Adrenal gland (tissue), 12 donors: ENCODE results near the gene AQP2. TPM values are rescaled to one million over a fixed set of nuclear protein-coding genes. Genes with fewer than 3 reads are reported as not detected.

Source experiments
- DNase-seq, 7 donors: peaks; one replicate each; pipeline ENCODE4 v3.0.0-alpha.2; 2019 to 2020
- H3K27ac ChIP-seq, 5 donors: fragments of 200-600 bp; sonication (generic) in 4 of 5; 1 replicate in 3 of 5; 2 replicates in 2 of 5; pipeline versions ENCODE4 v1.5.1 to v1.8.0; 2016 to 2020; ENCODE audit warnings: mild to moderate bottlenecking in 1 of 5
- H3K27me3 ChIP-seq: fragments of 200-600 bp; 2 replicates; pipeline ENCODE4 v1.8.0; 2021
- H3K36me3 ChIP-seq, 2 donors: fragments of 200-600 bp; replicated peaks in 1 of 2; 1 replicate in 1 of 2; 2 replicates in 1 of 2; pipeline versions ENCODE4 v1.5.1 to v1.8.0; 2018 to 2022
- H3K4me1 ChIP-seq, 2 donors: fragments of 200-600 bp; replicated peaks in 1 of 2; 1 replicate in 1 of 2; 2 replicates in 1 of 2; pipeline versions ENCODE4 v1.5.1 to v1.8.0; 2018 to 2021
- H3K4me3 ChIP-seq, 4 donors: fragments of 200-600 bp; sonication (generic) in 3 of 4; one replicate each; pipeline ENCODE4 v1.5.1; 2016 to 2018
- H3K9me3 ChIP-seq, 3 donors: fragments of 200-600 bp; sonication (generic) in 1 of 3; replicated peaks in 1 of 3; 1 replicate in 2 of 3; 2 replicates in 1 of 3; pipeline versions ENCODE4 v1.5.1 to v1.8.0; 2016 to 2021
- POLR2A ChIP-seq, 2 donors: fragments of 450-650 bp; IDR thresholded peaks; one replicate each; pipeline ENCODE4 v1.6.1; 2017; ENCODE audit warnings: antibody characterized with exemption in 2 of 2, mild to moderate bottlenecking in 2 of 2, moderate library complexity in 1 of 2
- WGBS, 4 donors: extraction: QIAGEN DNeasy Blood & Tissue Kit in 2 of 4; methylation state at CpG; one replicate each; pipeline versions ENCODE4 v1.1.5 to v1.1.7; 2013 to 2017; 5-methylcytosine and 5-hydroxymethylcytosine counted together
- intact Hi-C, 2 donors: fragments of 100-400 bp; cut with DNase I; formaldehyde crosslinking; loops; one replicate each; pipeline versions ENCODE4 v1.14.1 to v1.15.0; 2022 to 2023
- polyA plus RNA-seq, 3 donors: library from polyadenylated mRNA; stranded (reverse); fragments of 200-250 nt in 2 of 3; fragments of 350-450 nt in 1 of 3; fragmentation: Illumina TruSeq in 1 of 3; extraction: RNeasy Lipid Tissue Mini Kit (QIAGEN cat#74804) in 1 of 3; gene quantifications; one replicate each; pipeline ENCODE4 v1.2.3, GENCODE V29; 2013 to 2014
- total RNA-seq, 9 donors: library from RNA; depleted of rRNA in 4 of 9; stranded (reverse); fragments of >200 nt in 4 of 9; fragments of 120-200 nt in 1 of 9; fragmentation: NEBNext Ultra II Directional in 1 of 9; extraction: Animal tissue kit (Norgen Biotek cat#: 25700) in 1 of 9; gene quantifications; one replicate each; pipeline versions ENCODE4 v1.1.0 to v1.2.4, GENCODE V29; 2013 to 2023
- TF ChIP-seq, protein P1 (sequence below), 6 experiments: fragments of 450-650 bp in 4 of 6; fragments of 200-600 bp in 2 of 6; sonication (generic) in 1 of 6; IDR thresholded peaks; 1 replicate in 5 of 6; 2 replicates in 1 of 6; pipeline versions ENCODE4 v1.5.1 to v1.8.0; 2016 to 2021; ENCODE audit warnings: antibody characterized with exemption in 6 of 6, mild to moderate bottlenecking in 2 of 6, moderate library complexity in 1 of 6
- donor health status: healthy with polysubstance abuse.
- donor health status: Bipolar disorder and iron deficiency.
- donor health status: DM: yes; HTN: yes; CAD: no.
- donor health status: DM: no; HTN: no; CAD: no.
- donor health status: DM: no; HTN: no; CAD: no.
- donor health status: DM: yes; HTN: yes; CAD: no.

The AQP2 gene
- total and polyA plus RNA-seq, 12 donors = 0.10 to 81.0 (median 2.4) TPM; not detected in 1

DNA sequence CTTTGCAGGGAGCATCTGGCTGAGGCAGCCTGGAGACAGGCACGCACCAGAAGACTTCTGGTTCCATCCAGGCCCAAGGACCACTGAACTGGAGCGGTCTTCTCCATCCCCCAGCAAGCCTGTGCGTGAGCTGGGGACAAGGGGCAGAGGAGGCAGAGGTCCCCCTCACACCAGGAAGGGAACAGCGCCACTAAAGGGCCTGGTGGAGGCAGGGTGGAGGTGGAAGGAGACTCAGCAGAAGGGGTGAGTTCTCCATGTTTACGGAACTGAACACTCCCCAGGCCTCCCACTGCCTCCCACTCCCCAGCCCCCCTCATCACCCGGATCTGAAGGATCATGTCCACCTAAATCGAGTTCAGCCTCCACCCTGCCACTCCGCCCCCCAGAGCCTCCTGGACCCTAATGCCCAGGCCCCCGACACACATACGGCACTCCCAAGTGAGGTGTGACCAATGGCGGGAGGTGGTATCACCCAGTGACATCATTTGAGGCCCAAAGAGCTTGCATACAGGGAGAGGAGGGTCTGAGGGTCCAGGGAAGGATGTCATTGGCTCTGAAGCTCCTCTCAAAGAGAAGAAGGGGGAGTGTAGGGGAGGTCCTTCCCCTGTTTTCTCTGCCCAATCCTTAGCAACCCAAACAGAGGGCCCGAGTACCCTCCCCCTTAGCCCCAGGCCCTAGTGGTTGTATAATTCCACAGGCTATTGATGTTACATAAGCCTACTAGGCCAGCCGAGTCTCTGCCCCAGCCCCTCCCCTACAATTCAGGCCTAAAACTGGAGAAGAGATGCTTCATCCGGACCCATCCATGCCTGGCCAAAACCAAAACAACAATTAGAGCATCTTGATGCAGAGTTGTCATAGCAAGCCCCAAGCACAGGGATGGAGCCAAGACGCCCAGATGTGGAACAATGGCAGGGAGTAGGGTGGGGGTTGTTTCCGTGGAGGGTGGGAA lies 47.9 kb upstream of the AQP2 start:
- WGBS, 4 donors = 80 to 86% (median 83%) methylated on average over 11 to 16 of the region's 16 CpGs
- peak in 1 of 7 donors; percentile 89 for DNase-seq
- Histone ChIP-seq H3K4me1 (peaks cover 4 to 18% of the 10 kb centered on the region in 2 donors), H3K27me3 (no peaks in the 10 kb centered on the region), H3K9me3 (no peaks in the 10 kb centered on the region), H3K4me3 (no peak overlapping the region), H3K27ac (peak overlapping the region in 2 of 5 donors; percentile 74 to 78), H3K36me3 (no peaks in the 10 kb centered on the region)
- intact Hi-C loops = no loop called here
- TF ChIP-seq, protein P1, sequence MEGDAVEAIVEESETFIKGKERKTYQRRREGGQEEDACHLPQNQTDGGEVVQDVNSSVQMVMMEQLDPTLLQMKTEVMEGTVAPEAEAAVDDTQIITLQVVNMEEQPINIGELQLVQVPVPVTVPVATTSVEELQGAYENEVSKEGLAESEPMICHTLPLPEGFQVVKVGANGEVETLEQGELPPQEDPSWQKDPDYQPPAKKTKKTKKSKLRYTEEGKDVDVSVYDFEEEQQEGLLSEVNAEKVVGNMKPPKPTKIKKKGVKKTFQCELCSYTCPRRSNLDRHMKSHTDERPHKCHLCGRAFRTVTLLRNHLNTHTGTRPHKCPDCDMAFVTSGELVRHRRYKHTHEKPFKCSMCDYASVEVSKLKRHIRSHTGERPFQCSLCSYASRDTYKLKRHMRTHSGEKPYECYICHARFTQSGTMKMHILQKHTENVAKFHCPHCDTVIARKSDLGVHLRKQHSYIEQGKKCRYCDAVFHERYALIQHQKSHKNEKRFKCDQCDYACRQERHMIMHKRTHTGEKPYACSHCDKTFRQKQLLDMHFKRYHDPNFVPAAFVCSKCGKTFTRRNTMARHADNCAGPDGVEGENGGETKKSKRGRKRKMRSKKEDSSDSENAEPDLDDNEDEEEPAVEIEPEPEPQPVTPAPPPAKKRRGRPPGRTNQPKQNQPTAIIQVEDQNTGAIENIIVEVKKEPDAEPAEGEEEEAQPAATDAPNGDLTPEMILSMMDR (IDR thresholded peaks at IDR 0.05) = no peak
- no peak for TF ChIP-seq POLR2A (IDR thresholded peaks at IDR 0.05)

DNA sequence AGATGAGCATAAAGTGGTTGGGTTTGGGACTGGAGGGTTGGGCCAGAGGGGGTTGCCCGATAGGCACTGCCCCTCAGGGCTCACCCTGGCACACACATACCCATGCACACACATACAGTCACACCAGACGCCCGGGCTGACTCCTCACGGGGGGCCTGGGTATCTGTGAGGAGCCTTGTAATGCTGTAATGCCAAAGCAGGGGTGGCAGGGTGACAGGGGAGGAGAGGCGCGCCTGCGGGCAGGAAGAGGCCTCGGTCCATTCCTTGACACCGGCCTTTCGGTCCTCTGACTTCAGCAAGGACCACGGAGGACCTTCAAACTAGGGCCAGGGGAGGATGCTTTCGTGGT lies 47.2 kb upstream of the AQP2 start:
- no peaks in the 10 kb centered on the region for H3K27me3 ChIP-seq
- WGBS, 4 donors = 62 to 100% (median 67%) methylated on average over 1 to 12 of the region's 12 CpGs
- H3K4me3 ChIP-seq = peak overlapping the region in 1 of 4 donors; percentile 39
- DNase-seq = no peak
- H3K36me3 ChIP-seq = no peaks in the 10 kb centered on the region
- peak overlapping the region in 2 of 5 donors; percentile 74 to 78 for H3K27ac ChIP-seq
- intact Hi-C loops = no loop called here
- H3K4me1 ChIP-seq = peaks cover 4 to 18% of the 10 kb centered on the region in 2 donors
- TF ChIP-seq, protein P1 (IDR thresholded peaks at IDR 0.05) = no peak
- H3K9me3 ChIP-seq = no peaks in the 10 kb centered on the region

DNA sequence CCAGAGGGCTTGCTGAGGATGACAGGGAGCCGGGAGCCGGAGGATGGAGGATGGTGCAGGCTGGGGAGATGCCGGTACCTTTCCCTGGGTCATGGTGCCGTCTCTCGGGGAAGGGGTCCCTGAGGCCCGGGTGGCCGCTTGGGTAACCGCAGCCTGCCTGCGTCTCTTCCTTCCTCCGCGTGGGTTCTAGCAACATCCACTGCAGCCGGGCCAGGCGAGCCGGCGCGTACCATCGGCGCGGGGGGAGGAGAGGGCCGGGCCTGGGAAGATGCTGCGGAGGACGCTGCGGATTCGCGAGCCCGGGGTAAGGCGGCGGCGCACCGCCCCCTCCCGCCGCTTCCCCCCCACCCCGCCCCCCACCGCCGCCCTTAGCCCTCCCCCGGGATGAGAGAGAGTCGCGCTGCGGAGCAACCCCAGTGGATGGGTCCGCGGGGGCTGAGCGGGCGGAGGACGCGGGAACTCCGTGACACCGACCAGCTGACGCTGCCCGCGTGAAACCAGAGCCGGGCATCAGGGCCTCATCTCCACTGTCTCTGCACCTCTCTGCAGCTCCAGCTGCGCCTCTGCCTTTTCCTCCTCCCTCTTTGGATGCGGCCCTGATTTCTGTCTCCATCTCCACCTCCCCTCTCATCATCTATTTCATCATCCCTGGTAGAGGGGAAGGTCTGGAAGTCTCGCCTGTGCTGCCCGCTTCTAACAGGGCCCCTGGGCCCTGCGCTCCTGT lies 46.7 kb upstream of the AQP2 start, which contains the start of gene FAIM2:
Gene FAIM2, minus strand, starts transcription at position 201 of the 724 bp plus-strand sequence. Its CDS starts 108 bp downstream, at position 93.
- H3K36me3 ChIP-seq = no peaks in the 10 kb centered on the region
- peaks cover 4 to 18% of the 10 kb centered on the region in 2 donors for H3K4me1 ChIP-seq
- H3K4me3 ChIP-seq = peak within 1 kb of the TSS in 1 of 4 donors; percentile 39
- peak; percentile 29 to 30 for TF ChIP-seq POLR2A (IDR thresholded peaks at IDR 0.05)
- TF ChIP-seq, protein P1 (IDR thresholded peaks at IDR 0.05) = no peak
- peak within 1 kb of the TSS in 3 of 5 donors; percentile 44 to 78 (median 74) for H3K27ac ChIP-seq
- intact Hi-C loops = no loop called here
- DNase-seq = peak; percentile 46 to 88 (median 56)
- H3K27me3 ChIP-seq = no peaks in the 10 kb centered on the region
- H3K9me3 ChIP-seq = no peaks in the 10 kb centered on the region
- 4 to 16% (median 9%) methylated on average over 17 to 52 of the region's 56 CpGs for WGBS, 4 donors

DNA sequence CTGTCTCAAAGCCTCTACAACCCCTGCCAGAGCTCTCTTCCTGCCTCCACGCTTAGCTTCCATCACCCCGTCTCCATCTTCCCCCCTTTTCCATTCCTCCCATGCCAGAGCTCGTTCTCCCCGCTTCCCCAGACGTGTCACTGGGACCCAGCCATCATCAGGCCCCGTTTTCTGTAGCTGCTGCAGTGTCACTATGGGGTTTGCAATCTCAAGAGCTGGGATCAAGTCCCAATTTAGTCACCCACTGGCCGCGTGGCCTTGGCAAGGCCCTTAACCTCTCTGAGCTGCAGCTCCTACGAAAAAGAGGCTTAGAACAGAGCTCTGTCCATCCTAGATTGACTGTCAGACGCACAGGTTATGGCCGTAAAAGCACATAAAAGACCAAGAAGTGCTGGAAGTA lies 45.9 kb upstream of the AQP2 start:
- intact Hi-C loops = no loop called here
- DNase-seq = peak; percentile 60 to 85 (median 82)
- 57 to 69% (median 59%) methylated on average over 11 of the region's 11 CpGs for WGBS, 4 donors
- no peaks in the 10 kb centered on the region for H3K27me3 ChIP-seq
- no peaks in the 10 kb centered on the region for H3K36me3 ChIP-seq
- H3K4me3 ChIP-seq = no peak overlapping the region
- TF ChIP-seq, protein P1 (IDR thresholded peaks at IDR 0.05) = no peak
- TF ChIP-seq POLR2A (IDR thresholded peaks at IDR 0.05) = no peak
- no peaks in the 10 kb centered on the region for H3K9me3 ChIP-seq
- H3K27ac ChIP-seq = peak overlapping the region in 3 of 5 donors; percentile 44 to 78 (median 74)
- H3K4me1 ChIP-seq = peaks cover 4 to 18% of the 10 kb centered on the region in 2 donors
